Measurements from ENCODE around the gene C7.

DNA sequence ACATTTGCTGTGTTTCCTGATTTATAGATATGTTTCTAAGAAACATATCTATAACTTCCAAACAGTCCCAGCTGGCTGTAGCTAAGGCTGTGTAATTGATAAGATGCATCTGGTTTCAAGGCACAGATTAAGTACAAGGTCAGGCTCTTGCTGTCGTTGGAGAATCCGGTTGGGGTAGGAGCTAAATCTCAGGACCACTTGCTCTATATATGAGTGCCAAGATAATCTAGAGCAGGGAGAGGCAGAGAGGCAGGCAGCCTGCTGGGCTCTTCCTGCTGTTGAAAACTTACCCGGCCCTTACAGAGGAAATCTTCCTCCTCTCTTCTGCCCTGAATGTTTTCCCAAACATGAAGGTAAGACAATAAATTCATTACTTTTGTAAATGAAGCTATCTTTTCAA lies at the start of gene C7:
- TF ChIP-seq, protein P1, sequence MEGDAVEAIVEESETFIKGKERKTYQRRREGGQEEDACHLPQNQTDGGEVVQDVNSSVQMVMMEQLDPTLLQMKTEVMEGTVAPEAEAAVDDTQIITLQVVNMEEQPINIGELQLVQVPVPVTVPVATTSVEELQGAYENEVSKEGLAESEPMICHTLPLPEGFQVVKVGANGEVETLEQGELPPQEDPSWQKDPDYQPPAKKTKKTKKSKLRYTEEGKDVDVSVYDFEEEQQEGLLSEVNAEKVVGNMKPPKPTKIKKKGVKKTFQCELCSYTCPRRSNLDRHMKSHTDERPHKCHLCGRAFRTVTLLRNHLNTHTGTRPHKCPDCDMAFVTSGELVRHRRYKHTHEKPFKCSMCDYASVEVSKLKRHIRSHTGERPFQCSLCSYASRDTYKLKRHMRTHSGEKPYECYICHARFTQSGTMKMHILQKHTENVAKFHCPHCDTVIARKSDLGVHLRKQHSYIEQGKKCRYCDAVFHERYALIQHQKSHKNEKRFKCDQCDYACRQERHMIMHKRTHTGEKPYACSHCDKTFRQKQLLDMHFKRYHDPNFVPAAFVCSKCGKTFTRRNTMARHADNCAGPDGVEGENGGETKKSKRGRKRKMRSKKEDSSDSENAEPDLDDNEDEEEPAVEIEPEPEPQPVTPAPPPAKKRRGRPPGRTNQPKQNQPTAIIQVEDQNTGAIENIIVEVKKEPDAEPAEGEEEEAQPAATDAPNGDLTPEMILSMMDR (IDR thresholded peaks at IDR 0.05), result no peak
- TF ChIP-seq POLR2A (IDR thresholded peaks at IDR 0.05), result peak; percentile 35

All from right lobe of liver (tissue), 4 donors.